ENCODE results near the gene PLD1.

PLD1 gene

GRCh38 chr3:171745577-171746319, 64.5 kb downstream of the PLD1 start:
- DNase-seq (ENCODE audit: low spot score), result no peak

- no peak for DNase-seq (ENCODE audit: low spot score)
Observed at GRCh38 chr3:171744158-171744741, 66.0 kb downstream of the PLD1 start.

- no peak for DNase-seq (ENCODE audit: low spot score)
Observed at GRCh38 chr3:171743327-171744157, 66.7 kb downstream of the PLD1 start.

- DNase-seq (ENCODE audit: low spot score), result no peak
Observed at GRCh38 chr3:171741377-171741776, 68.9 kb downstream of the PLD1 start.

GRCh38 chr3:171736556-171736955, 73.7 kb downstream of the PLD1 start:
- peak; percentile 66 for DNase-seq (ENCODE audit: low spot score)

- DNase-seq (ENCODE audit: low spot score), result no peak
Observed at GRCh38 chr3:171733561-171733960, 76.7 kb downstream of the PLD1 start.

GRCh38 chr3:171732756-171733155, 77.5 kb downstream of the PLD1 start:
- DNase-seq (ENCODE audit: low spot score), result no peak

GRCh38 chr3:171731691-171732090, 78.6 kb downstream of the PLD1 start:
- no peak for DNase-seq (ENCODE audit: low spot score)

GRCh38 chr3:171729452-171730334, 80.6 kb downstream of the PLD1 start:
- DNase-seq (ENCODE audit: low spot score), result no peak

GRCh38 chr3:171727288-171727687, 83.0 kb downstream of the PLD1 start:
- DNase-seq (ENCODE audit: low spot score), result no peak

- no peak for DNase-seq (ENCODE audit: low spot score)
Observed at GRCh38 chr3:171718493-171719185, 91.6 kb downstream of the PLD1 start.

GRCh38 chr3:171715155-171715554, 95.1 kb downstream of the PLD1 start:
- no peak for DNase-seq (ENCODE audit: low spot score)

GRCh38 chr3:171712171-171712938, 97.9 kb downstream of the PLD1 start:
- no peak for DNase-seq (ENCODE audit: low spot score)

- DNase-seq (ENCODE audit: low spot score), result no peak
Observed at GRCh38 chr3:171711461-171712170, 98.7 kb downstream of the PLD1 start.

- DNase-seq (ENCODE audit: low spot score), result no peak
Observed at GRCh38 chr3:171710359-171710758, 99.9 kb downstream of the PLD1 start.

GRCh38 chr3:171704814-171705213, 105.5 kb downstream of the PLD1 start:
- DNase-seq (ENCODE audit: low spot score), result no peak

GRCh38 chr3:171704002-171704401, 106.3 kb downstream of the PLD1 start:
- peak; percentile 23 for DNase-seq (ENCODE audit: low spot score)

- no peak for DNase-seq (ENCODE audit: low spot score)
Observed at GRCh38 chr3:171703144-171703543, 107.1 kb downstream of the PLD1 start.

GRCh38 chr3:171700653-171701052, 109.6 kb downstream of the PLD1 start:
- no peak for DNase-seq (ENCODE audit: low spot score)

- no peak for DNase-seq (ENCODE audit: low spot score)
Observed at GRCh38 chr3:171700157-171700556, 110.1 kb downstream of the PLD1 start.
